CD14-positive monocyte (primary cell): Measurements from ENCODE around the gene USP9X. TPM values are rescaled to one million over a fixed set of nuclear protein-coding genes. Genes with fewer than 3 reads are reported as not detected.

Source experiments
- DNase-seq, 3 donors: peaks; one replicate each; pipeline ENCODE4 v3.0.0-alpha.2; 2011 to 2022
- H2AFZ ChIP-seq: 2 replicates; pipeline ENCODE4 v1.6.0; 2012; ENCODE audit warnings: mild to moderate bottlenecking, low read depth, low read length, inconsistent platforms; ENCODE audit not compliant: insufficient read depth, poor library complexity, severe bottlenecking
- H3K27ac ChIP-seq, 2 donors: 1 replicate in 1 of 2; 2 replicates in 1 of 2; pipeline ENCODE4 v1.5.1; 2012 to 2013; ENCODE audit warnings: low read length in 2 of 2, control low read depth in 1 of 2, inconsistent platforms in 1 of 2, low read depth in 1 of 2, mild to moderate bottlenecking in 1 of 2
- H3K27me3 ChIP-seq, 2 donors: one replicate each; pipeline versions ENCODE4 v1.6.0 to v1.6.1; 2011 to 2013; ENCODE audit warnings: low read length in 2 of 2; ENCODE audit not compliant: control insufficient read depth in 2 of 2, insufficient read depth in 2 of 2
- H3K36me3 ChIP-seq, 2 donors: replicated peaks in 1 of 2; 1 replicate in 1 of 2; 2 replicates in 1 of 2; pipeline versions ENCODE4 v1.5.1 to v1.6.1; 2012 to 2013; ENCODE audit warnings: low read length in 2 of 2, control low read depth in 1 of 2, inconsistent platforms in 1 of 2, mild to moderate bottlenecking in 1 of 2; ENCODE audit not compliant: insufficient read depth in 2 of 2, control insufficient read depth in 1 of 2
- H3K4me1 ChIP-seq, 2 donors: 1 replicate in 1 of 2; 2 replicates in 1 of 2; pipeline versions ENCODE4 v1.5.1 to v1.6.1; 2012 to 2013; ENCODE audit warnings: low read length in 2 of 2, control low read depth in 1 of 2, inconsistent platforms in 1 of 2, mild to moderate bottlenecking in 1 of 2, moderate library complexity in 1 of 2; ENCODE audit not compliant: insufficient read depth in 2 of 2, control insufficient read depth in 1 of 2
- H3K4me2 ChIP-seq: replicated peaks from 2 replicates; pipeline ENCODE3; 2012; ENCODE audit warnings: low read length, moderate library complexity, mild to moderate bottlenecking; ENCODE audit not compliant: poor library complexity, severe bottlenecking; ENCODE audit errors: extremely low read depth
- H3K4me3 ChIP-seq, 3 experiments: fragments of 200-600 bp in 1 of 3; sonication (generic) in 1 of 3; replicated peaks in 1 of 3; 1 replicate in 2 of 3; 2 replicates in 1 of 3; pipeline ENCODE4 v1.5.1; 2011 to 2013; ENCODE audit warnings: low read length in 3 of 3, mild to moderate bottlenecking in 3 of 3, control low read depth in 2 of 3, low read depth in 2 of 3, inconsistent platforms in 1 of 3, moderate library complexity in 1 of 3
- H3K79me2 ChIP-seq: 2 replicates; pipeline ENCODE4 v1.6.0; 2012; ENCODE audit warnings: mild to moderate bottlenecking, control low read depth, inconsistent platforms, low read length, moderate library complexity; ENCODE audit not compliant: insufficient read depth
- H3K9ac ChIP-seq: 2 replicates; pipeline ENCODE4 v1.6.0; 2017; ENCODE audit warnings: low read length, mild to moderate bottlenecking; ENCODE audit not compliant: insufficient read depth, poor library complexity, severe bottlenecking
- H3K9me3 ChIP-seq, 2 donors: replicated peaks in 1 of 2; 1 replicate in 1 of 2; 2 replicates in 1 of 2; pipeline versions ENCODE4 v1.5.1 to v1.6.1; 2012 to 2013; ENCODE audit warnings: low read length in 2 of 2, control low read depth in 1 of 2; ENCODE audit not compliant: control insufficient read depth in 1 of 2, insufficient read depth in 1 of 2
- H4K20me1 ChIP-seq: 2 replicates; pipeline ENCODE4 v1.6.0; 2012; ENCODE audit warnings: mild to moderate bottlenecking, low read length, control low read depth, moderate library complexity; ENCODE audit not compliant: insufficient read depth
- H3K27ac Mint-ChIP-seq, 7 donors: one replicate each; pipeline ENCODE4 v1.8.0; 2020; ENCODE audit warnings: mild to moderate bottlenecking in 7 of 7, mixed read lengths in 7 of 7, moderate library complexity in 6 of 7, inconsistent platforms in 2 of 7
- H3K27me3 Mint-ChIP-seq, 3 donors: one replicate each; pipeline ENCODE4 v1.8.0; 2021 to 2022; ENCODE audit warnings: low read depth in 3 of 3, mild to moderate bottlenecking in 3 of 3, mixed read lengths in 3 of 3, moderate library complexity in 3 of 3, inconsistent platforms in 1 of 3
- H3K36me3 Mint-ChIP-seq, 2 donors: one replicate each; pipeline ENCODE4 v1.8.0; 2020; ENCODE audit warnings: mixed read lengths in 2 of 2, inconsistent platforms in 1 of 2, mild to moderate bottlenecking in 1 of 2
- H3K4me1 Mint-ChIP-seq: one replicate; pipeline ENCODE4 v1.8.0; 2020; ENCODE audit warnings: mild to moderate bottlenecking, mixed read lengths
- H3K4me3 Mint-ChIP-seq, 2 donors: one replicate each; pipeline ENCODE4 v1.8.0; 2020; ENCODE audit warnings: mild to moderate bottlenecking in 2 of 2, mixed read lengths in 2 of 2, moderate library complexity in 1 of 2
- H3K9me3 Mint-ChIP-seq, 7 donors: one replicate each; pipeline ENCODE4 v1.8.0; 2020 to 2022; ENCODE audit warnings: mixed read lengths in 7 of 7, mild to moderate bottlenecking in 6 of 7, moderate library complexity in 6 of 7, inconsistent platforms in 2 of 7
- WGBS: methylation state at CpG from one replicate; pipeline ENCODE4 v1.1.5; 2013; ENCODE audit warnings: missing lambda C conversion rate; ENCODE audit not compliant: insufficient coverage; 5-methylcytosine and 5-hydroxymethylcytosine counted together
- intact Hi-C, 2 donors: fragments of 100-400 bp; cut with micrococcal nuclease; formaldehyde crosslinking; loops; one replicate each; pipeline versions ENCODE4 v1.15.0 to v1.15.1; 2023
- polyA minus RNA-seq: library from RNA; depleted of rRNA, polyadenylated mRNA; stranded (reverse); fragments of >200 nt; gene quantifications from 2 replicates; pipeline ENCODE4 v1.2.3, GENCODE V29; 2012
- polyA plus RNA-seq, 3 donors: library from polyadenylated mRNA; depleted of rRNA in 1 of 3; unstranded in 2 of 3; stranded (reverse) in 1 of 3; fragments of 300-500 nt in 2 of 3; fragments of >200 nt in 1 of 3; fragmentation: Illumina TruSeq in 2 of 3; gene quantifications; 1 replicate in 2 of 3; 2 replicates in 1 of 3; pipeline ENCODE4 v1.2.3, GENCODE V29; 2012 to 2021
- total RNA-seq, 12 experiments: library from RNA in 1 of 12; stranded (reverse) in 1 of 12; fragments of 120-200 nt in 1 of 12; gene quantifications; one replicate each; pipeline ENCODE4 v1.2.4 and lab custom pipeline; 2013 to 2026; ENCODE audit warnings: mixed read lengths in 6 of 12, inconsistent platforms in 1 of 12
- TF ChIP-seq, protein P1 (sequence below): fragments of 200-600 bp; IDR thresholded peaks from one replicate; pipeline ENCODE4 v1.8.0; 2022; ENCODE audit warnings: antibody characterized with exemption, mild to moderate bottlenecking

Gene USP9X
- total RNA-seq (2013) = 43.0 TPM
- polyA plus RNA-seq = 10 to 100 TPM in 1 of 3 donors, 1 to 10 TPM in 2; 8.3 to 16.1 (median 9.6) TPM
- polyA minus RNA-seq = 38.9 and 47.7 TPM in 2 replicates
- 242 to 438 (median 367) reads per million in 11 experiments for total RNA-seq (lab: John Stamatoyannopoulos, UW)

- peak within 1 kb of the TSS; percentile 82 to 88 for H3K4me3 Mint-ChIP-seq
- peak; percentile 65 to 82 (median 78) for DNase-seq
- peak within 1 kb of the TSS; percentile 63 for H2AFZ ChIP-seq
- peaks cover 37% of the 10 kb centered on the region for H3K4me1 Mint-ChIP-seq
- H3K27me3 Mint-ChIP-seq = peaks cover 0 to 59% (median 1%) of the 10 kb centered on the region in 3 donors
- peak within 1 kb of the TSS; percentile 77 for H3K4me2 ChIP-seq
- peaks cover 39% of the 10 kb centered on the region for H4K20me1 ChIP-seq
- no peaks in the 10 kb centered on the region for H3K36me3 ChIP-seq
- peaks cover 0 to 18% (median 3%) of the 10 kb centered on the region in 7 donors for H3K9me3 Mint-ChIP-seq
- TF ChIP-seq, protein P1, sequence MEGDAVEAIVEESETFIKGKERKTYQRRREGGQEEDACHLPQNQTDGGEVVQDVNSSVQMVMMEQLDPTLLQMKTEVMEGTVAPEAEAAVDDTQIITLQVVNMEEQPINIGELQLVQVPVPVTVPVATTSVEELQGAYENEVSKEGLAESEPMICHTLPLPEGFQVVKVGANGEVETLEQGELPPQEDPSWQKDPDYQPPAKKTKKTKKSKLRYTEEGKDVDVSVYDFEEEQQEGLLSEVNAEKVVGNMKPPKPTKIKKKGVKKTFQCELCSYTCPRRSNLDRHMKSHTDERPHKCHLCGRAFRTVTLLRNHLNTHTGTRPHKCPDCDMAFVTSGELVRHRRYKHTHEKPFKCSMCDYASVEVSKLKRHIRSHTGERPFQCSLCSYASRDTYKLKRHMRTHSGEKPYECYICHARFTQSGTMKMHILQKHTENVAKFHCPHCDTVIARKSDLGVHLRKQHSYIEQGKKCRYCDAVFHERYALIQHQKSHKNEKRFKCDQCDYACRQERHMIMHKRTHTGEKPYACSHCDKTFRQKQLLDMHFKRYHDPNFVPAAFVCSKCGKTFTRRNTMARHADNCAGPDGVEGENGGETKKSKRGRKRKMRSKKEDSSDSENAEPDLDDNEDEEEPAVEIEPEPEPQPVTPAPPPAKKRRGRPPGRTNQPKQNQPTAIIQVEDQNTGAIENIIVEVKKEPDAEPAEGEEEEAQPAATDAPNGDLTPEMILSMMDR = no peak
- H3K36me3 Mint-ChIP-seq = peaks cover 4 to 9% of the 10 kb centered on the region in 2 donors
- H3K79me2 ChIP-seq = peaks cover 53% of the 10 kb centered on the region
- peak within 1 kb of the TSS; percentile 97 to 99 (median 98) for H3K27ac Mint-ChIP-seq
- H3K27ac ChIP-seq = peak within 1 kb of the TSS; percentile 96 to 100
- peaks cover 0 to 23% of the 10 kb centered on the region in 2 donors for H3K27me3 ChIP-seq
- intact Hi-C loops = loop anchor here (10.0 kb wide), 2 partner anchors 50 to 70 kb away; no protein-coding TSS in a partner anchor
- peaks cover 0 to 9% of the 10 kb centered on the region in 2 donors for H3K9me3 ChIP-seq
- H3K9ac ChIP-seq = peak within 1 kb of the TSS; percentile 93
- peak within 1 kb of the TSS; percentile 78 to 87 (median 85) for H3K4me3 ChIP-seq
- 0% methylated on average over 25 of the region's 61 CpGs for WGBS
- peaks cover 23 to 40% of the 10 kb centered on the region in 2 donors for H3K4me1 ChIP-seq
Measured at GRCh38 chrX:41084893-41085511, at the start of gene USP9X. USP9X (plus strand) TSS chrX:41085445; CDS start chrX:41123629, 38,184 bp downstream.

- TF ChIP-seq, protein P1 = no peak
- H3K4me1 ChIP-seq = no peaks in the 10 kb centered on the region
- no peaks in the 10 kb centered on the region for H3K27me3 ChIP-seq
- no CpG with 5 or more reads among the region's 1 CpG for WGBS
- no peaks in the 10 kb centered on the region for H4K20me1 ChIP-seq
- Mint-ChIP-seq H3K27ac (no peak overlapping the region), H3K4me3 (no peak overlapping the region), H3K9me3 (peaks cover 0 to 15% (median 0%) of the 10 kb centered on the region in 7 donors), H3K36me3 (no peaks in the 10 kb centered on the region), H3K4me1 (peaks cover 3% of the 10 kb centered on the region), H3K27me3 (peaks cover 0 to 14% (median 0%) of the 10 kb centered on the region in 3 donors)
- no peaks in the 10 kb centered on the region for H3K79me2 ChIP-seq
- H3K9ac ChIP-seq = no peak overlapping the region
- intact Hi-C loops = loop anchor here in 1 of 2 donors (10.0 kb wide), 1 partner anchor 49 kb away; the partner anchor contains the start of gene USP9X
- H3K36me3 ChIP-seq = no peaks in the 10 kb centered on the region
- H3K9me3 ChIP-seq = peaks cover 0 to 6% of the 10 kb centered on the region in 2 donors
- no peak overlapping the region for H3K4me3 ChIP-seq
- H3K4me2 ChIP-seq = no peak overlapping the region
- H3K27ac ChIP-seq = no peak overlapping the region
- H2AFZ ChIP-seq = no peak overlapping the region
- no peak for DNase-seq
Measured at GRCh38 chrX:41035582-41035981, 49.7 kb upstream of the USP9X start.
